Lower leg skin (tissue), 3 donors: ENCODE data around the gene CIBAR2.

Experiments
- POLR2A ChIP-seq, 2 donors: fragments of 450-650 bp; IDR thresholded peaks; one replicate each; pipeline ENCODE4 v1.6.1; 2016 to 2017; ENCODE audit warnings: antibody characterized with exemption in 2 of 2, mild to moderate bottlenecking in 1 of 2, moderate library complexity in 1 of 2
- TF ChIP-seq, protein P1 (sequence below), 3 donors: fragments of 450-650 bp; IDR thresholded peaks; one replicate each; pipeline ENCODE4 v1.5.1; 2016; ENCODE audit warnings: antibody characterized with exemption in 3 of 3, mild to moderate bottlenecking in 3 of 3, moderate library complexity in 2 of 3

DNA sequence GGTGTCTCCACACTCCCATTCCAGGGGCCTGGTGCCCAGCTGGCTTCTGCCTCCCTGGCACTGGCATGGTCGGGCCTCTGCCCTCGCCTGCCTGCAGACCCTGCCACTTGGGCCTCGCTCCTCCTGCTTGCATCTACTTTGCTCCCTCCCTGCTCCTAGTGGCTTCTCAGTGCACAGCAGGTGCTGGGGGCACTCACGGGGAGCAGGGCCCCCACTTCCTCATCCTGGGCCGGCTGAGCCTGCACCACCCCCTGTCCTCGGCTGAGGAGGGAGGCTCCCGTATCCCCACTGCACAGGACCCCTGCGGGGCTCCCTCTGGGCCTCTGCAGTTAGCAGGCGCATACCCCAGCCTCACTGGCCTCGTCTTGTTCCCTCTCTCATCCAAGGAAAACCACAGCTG is 35.2 kb downstream of the CIBAR2 start:
- TF ChIP-seq, protein P1, sequence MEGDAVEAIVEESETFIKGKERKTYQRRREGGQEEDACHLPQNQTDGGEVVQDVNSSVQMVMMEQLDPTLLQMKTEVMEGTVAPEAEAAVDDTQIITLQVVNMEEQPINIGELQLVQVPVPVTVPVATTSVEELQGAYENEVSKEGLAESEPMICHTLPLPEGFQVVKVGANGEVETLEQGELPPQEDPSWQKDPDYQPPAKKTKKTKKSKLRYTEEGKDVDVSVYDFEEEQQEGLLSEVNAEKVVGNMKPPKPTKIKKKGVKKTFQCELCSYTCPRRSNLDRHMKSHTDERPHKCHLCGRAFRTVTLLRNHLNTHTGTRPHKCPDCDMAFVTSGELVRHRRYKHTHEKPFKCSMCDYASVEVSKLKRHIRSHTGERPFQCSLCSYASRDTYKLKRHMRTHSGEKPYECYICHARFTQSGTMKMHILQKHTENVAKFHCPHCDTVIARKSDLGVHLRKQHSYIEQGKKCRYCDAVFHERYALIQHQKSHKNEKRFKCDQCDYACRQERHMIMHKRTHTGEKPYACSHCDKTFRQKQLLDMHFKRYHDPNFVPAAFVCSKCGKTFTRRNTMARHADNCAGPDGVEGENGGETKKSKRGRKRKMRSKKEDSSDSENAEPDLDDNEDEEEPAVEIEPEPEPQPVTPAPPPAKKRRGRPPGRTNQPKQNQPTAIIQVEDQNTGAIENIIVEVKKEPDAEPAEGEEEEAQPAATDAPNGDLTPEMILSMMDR (IDR thresholded peaks at IDR 0.05): no peak
- TF ChIP-seq POLR2A (IDR thresholded peaks at IDR 0.05): no peak
